GM12801 (cell line): ENCODE data around the gene DCDC2B.

Experiments
- TF ChIP-seq, protein P1 (sequence below): IDR thresholded peaks from one replicate; pipeline ENCODE4 v1.5.1; 2011; ENCODE audit warnings: control low read depth; ENCODE audit not compliant: insufficient read length; ENCODE audit errors: extremely low read depth

The DCDC2B gene

DNA sequence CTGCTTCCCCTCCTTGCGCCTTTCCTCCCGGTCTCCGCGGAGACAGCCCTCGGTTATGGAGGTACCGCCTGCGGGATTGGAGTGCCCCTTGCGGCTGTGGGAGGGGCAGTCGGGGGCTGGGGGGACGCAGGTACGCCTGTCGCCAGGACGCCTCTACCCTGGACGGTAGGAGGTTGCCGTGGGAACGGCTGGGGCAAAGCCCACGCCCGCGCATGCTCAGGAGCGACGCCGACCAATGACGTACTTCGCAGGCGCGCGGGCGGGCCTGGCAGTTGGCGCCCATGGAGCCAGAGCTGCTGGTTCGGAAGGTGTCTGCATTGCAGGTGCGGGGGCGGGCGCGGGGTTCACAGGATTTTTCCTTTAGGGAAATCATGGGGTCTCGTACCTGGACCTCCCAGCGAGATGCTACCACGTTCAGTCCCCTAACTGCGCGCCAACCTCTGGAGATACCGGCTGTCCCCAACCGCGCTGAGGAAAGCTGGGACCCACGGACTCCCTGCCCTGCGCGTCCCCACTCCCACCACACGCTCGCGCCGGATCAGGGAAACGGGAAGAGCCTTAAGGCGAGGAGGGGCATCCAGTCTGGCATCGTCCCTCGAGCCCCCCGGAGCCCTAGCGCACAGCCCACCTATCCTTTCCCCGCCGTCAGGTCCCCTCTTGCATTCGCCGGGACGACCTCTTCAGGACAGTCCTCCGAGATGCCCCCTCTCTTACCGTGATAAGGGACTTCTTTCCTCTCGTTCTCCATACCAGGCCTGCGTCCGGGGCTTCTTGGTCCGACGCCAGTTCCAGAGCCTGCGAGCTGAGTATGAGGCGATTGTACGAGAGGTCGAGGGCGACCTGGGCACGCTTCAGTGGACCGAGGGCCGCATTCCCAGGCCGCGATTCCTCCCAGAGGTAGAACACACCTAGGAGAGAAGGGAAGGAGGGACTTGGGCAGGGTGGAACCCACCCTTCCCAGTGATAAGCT is 3.2 kb upstream of the DCDC2B start, which contains the start of gene IQCC:
TSS of gene IQCC (plus strand) at position 271 of the 970 bp plus-strand sequence. CDS start at position 282, 11 bp downstream.
- TF ChIP-seq, protein P1, sequence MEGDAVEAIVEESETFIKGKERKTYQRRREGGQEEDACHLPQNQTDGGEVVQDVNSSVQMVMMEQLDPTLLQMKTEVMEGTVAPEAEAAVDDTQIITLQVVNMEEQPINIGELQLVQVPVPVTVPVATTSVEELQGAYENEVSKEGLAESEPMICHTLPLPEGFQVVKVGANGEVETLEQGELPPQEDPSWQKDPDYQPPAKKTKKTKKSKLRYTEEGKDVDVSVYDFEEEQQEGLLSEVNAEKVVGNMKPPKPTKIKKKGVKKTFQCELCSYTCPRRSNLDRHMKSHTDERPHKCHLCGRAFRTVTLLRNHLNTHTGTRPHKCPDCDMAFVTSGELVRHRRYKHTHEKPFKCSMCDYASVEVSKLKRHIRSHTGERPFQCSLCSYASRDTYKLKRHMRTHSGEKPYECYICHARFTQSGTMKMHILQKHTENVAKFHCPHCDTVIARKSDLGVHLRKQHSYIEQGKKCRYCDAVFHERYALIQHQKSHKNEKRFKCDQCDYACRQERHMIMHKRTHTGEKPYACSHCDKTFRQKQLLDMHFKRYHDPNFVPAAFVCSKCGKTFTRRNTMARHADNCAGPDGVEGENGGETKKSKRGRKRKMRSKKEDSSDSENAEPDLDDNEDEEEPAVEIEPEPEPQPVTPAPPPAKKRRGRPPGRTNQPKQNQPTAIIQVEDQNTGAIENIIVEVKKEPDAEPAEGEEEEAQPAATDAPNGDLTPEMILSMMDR, result no peak

DNA sequence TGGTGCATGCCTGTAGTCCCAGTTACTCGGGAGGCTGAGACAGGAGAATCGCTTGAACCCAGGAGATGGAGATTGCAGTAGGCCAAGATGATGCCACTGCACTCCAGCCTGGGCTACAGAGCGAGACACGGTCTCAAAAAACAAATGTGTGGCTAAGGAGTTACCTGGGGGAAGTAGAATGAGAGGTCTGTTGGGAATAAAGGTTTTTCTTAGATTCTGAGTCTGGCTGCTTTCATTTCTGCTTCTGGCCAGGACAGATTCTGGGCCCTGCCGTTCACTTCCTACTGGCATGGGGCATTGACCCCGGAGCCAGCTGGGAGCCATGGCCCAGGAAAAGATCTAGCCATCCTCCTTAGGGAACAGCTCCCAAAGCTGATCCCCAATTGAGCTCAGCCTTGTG is 420 bp upstream of the DCDC2B start:
- TF ChIP-seq, protein P1, result no peak

DNA sequence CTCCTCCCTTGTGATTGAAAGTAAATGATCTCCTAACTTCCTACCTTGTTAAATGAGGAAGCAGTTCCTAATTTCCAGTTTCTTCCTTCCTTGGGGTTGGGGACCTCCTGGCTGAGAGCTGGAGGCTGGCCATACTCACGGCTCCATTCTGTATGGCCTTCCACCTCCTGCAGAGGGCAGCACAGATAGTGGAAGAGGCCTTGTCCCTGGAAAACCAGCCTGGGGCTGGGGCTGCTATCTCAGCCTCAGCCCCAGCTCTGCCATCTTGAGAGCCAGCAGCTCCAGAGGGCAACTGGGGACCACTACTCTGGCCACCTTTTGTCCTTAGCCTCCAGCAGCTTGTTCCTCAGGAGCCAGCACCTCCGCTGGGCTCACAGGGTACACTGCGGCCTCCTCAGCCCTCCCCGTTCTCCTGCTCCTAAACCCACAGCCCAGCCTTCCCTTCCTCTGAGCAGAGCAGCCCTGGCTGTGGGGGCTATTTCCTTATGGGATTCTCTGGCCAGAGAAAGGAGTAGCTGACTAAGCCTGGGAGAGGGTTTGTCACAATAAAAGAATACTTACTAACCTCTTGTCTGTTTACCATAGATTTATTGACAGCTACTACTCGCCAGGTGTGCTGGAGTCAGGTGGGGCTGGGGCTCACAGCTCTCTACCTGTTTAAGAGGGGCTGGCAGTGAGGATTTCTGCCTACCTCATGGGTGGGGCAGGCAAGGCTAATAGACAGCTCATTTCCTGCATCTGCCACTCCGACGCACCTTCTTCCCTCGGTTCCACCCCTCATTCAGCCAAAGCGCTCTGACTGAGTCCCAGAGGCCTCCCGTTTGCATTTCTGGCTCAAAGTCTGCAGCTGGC is 7.0 kb downstream of the DCDC2B start:
- TF ChIP-seq, protein P1, result no peak

DNA sequence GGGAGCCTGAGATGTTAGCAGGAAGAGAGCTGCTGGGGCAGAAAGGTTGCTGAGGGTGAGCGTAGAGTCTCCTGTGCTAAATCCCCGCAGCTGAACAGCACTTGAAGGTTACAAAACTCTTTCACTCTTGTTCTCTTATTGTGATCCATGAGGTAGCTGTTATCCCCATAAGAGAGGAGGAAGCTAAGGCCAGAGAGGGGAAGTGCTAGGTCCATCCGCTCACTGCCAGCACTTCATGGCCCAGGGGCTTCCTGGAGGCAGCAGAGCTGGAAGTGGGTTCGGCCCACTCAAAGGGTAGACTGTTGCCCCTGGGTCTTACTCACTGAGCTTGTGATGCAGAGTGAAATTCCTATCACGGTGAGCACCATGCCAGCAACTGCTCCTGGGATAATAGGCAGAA is 7.7 kb downstream of the DCDC2B start:
- TF ChIP-seq, protein P1, result no peak

DNA sequence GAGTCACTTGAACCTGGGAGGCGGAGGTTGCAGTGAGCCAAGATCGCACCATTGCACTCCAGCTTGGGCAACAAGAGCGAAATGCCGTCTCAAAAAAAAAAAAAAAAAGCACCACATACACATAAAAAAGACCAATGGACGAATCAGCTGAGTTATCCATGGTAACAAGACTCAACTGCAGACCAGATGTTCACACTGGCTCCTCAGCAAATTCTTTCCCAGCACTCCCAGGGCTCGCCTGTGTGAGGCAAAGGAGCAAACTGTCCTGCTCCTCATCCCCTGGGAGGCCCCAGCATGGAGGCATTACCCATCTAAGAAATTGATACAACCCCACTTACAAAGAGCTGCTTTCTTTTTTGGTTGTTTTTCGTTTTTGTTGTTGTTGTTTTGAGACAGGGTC is 10.1 kb downstream of the DCDC2B start:
- TF ChIP-seq, protein P1, result no peak

DNA sequence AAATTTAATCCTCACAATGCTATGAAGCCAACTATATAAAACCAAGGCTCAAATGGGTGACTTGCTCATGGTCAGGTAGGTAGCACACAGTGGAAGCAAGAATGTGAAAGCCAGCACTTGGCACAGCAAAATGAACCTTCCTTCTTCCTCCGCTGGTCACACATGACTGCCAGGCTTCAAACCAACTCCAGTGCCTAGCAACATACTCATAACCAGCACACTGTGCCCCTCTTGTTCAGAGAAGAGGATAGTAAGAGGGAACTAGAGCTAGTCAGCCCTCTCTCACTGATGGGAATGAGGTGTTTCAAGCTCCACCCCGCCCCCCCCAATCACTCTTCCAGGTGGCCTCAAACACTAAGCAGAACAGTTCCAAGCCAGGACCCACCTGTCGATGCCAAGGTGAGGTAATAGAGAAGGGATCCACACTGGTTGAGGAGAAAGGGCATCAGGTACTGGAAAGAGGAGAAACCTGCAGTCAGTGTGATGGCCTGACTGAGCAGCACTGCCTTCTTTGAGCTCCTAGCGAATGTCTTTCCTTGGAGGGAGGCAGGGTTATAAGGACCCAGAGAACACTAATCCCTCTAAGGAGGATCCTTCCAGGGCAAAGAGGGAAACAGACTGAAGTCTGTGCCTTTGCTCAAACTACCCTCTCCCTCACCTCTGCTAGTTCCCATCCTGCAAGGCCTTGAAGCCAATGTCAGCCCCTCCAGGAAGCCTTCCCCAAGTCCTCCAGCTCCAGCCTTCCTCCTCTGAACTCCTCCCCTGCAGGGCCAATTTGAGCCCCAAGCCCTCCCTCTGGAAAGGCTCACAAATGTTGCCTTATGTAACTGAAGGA is 12.1 kb downstream of the DCDC2B start:
- TF ChIP-seq, protein P1, result no peak
